ENCODE results near the gene MED29.

GRCh38 chr19:39390451-39390750 lies 777 bp upstream of the MED29 start:
- no peak for TF ChIP-seq POLR2A (IDR thresholded peaks at IDR 0.05; ENCODE audit: low read length)
- TF ChIP-seq GATA1 (IDR thresholded peaks at IDR 0.05; ENCODE audit: low read depth, low read length) = no peak

Measured in erythroblast (primary cell).